SK-N-SH (cell line): ENCODE measurements around the gene KIAA0232. TPM values are rescaled to one million over a fixed set of nuclear protein-coding genes. Genes with fewer than 3 reads are reported as not detected.

Source experiments
- CTCF ChIA-PET: fragments of 300-600, 350-600 bp; formaldehyde crosslinking; extraction: SDS; loops from one replicate; lab custom pipeline; 2021; lab: Yijun Ruan, JAX
- POLR2A ChIA-PET: fragments of 350-600 bp; sonication (Branson Sonifier 250); formaldehyde crosslinking; extraction: SDS; loops from one replicate; lab custom pipeline; 2020; ENCODE audit warnings: antibody characterized with exemption, inconsistent platforms; lab: Yijun Ruan, JAX
- DNase-seq: peaks from one replicate; pipeline ENCODE4 v3.0.0; 2012
- H2AFZ ChIP-seq: fragments of 200-600 bp; sonication (generic); 2 replicates; pipeline ENCODE4 v1.8.1; 2016; ENCODE audit warnings: antibody characterized with exemption, mild to moderate bottlenecking, low read depth
- H3F3A ChIP-seq: fragments of 200-600 bp; sonication (generic); replicated peaks from 2 replicates; pipeline ENCODE3; 2016; ENCODE audit warnings: antibody characterized with exemption, mild to moderate bottlenecking; ENCODE audit not compliant: insufficient read depth
- H3K27ac ChIP-seq, 2 experiments: fragments of 200-500 bp in 1 of 2; fragments of 200-600 bp in 1 of 2; sonication (Bioruptor generic) in 1 of 2; sonication (generic), shearing (Covaris generic) in 1 of 2; 2 replicates each; pipeline versions ENCODE4 v1.5.1 to v1.6.1; 2014 to 2016; ENCODE audit warnings: low read depth in 2 of 2, inconsistent platforms in 1 of 2, low read length in 1 of 2, mild to moderate bottlenecking in 1 of 2, mixed read lengths in 1 of 2
- H3K27me3 ChIP-seq: fragments of 200-600 bp; sonication (generic), shearing (Covaris generic); 2 replicates; pipeline ENCODE4 v1.6.1; 2016; ENCODE audit warnings: mixed run types; ENCODE audit not compliant: insufficient read depth
- H3K36me3 ChIP-seq, 2 experiments: fragments of 200-500 bp in 1 of 2; fragments of 200-600 bp in 1 of 2; sonication (Bioruptor generic) in 1 of 2; sonication (generic) in 1 of 2; replicated peaks in 1 of 2; 2 replicates each; pipeline versions ENCODE3 to v1.5.1; 2014 to 2016; ENCODE audit warnings: low read length in 1 of 2, mild to moderate bottlenecking in 1 of 2; ENCODE audit not compliant: insufficient read depth in 2 of 2, control insufficient read depth in 1 of 2
- H3K4me1 ChIP-seq, 2 experiments: fragments of 200-500 bp in 1 of 2; fragments of 200-600 bp in 1 of 2; sonication (Bioruptor generic) in 1 of 2; sonication (generic), shearing (Covaris generic) in 1 of 2; 2 replicates each; pipeline versions ENCODE4 v1.5.1 to v1.6.1; 2014 to 2016; ENCODE audit warnings: low read depth in 1 of 2, low read length in 1 of 2, mixed run types in 1 of 2; ENCODE audit not compliant: insufficient read depth in 2 of 2, control insufficient read depth in 1 of 2
- H3K4me2 ChIP-seq: fragments of 200-600 bp; sonication (generic), shearing (Covaris generic); 2 replicates; pipeline ENCODE4 v1.6.1; 2017; ENCODE audit warnings: mixed run types
- H3K4me3 ChIP-seq, 2 experiments: fragments of 200-500 bp in 1 of 2; fragments of 200-600 bp in 1 of 2; sonication (Bioruptor generic) in 1 of 2; sonication (generic), shearing (Covaris generic) in 1 of 2; 2 replicates each; pipeline versions ENCODE4 v1.5.1 to v1.8.1; 2014 to 2016; ENCODE audit warnings: low read depth in 2 of 2, inconsistent platforms in 1 of 2, low read length in 1 of 2, mild to moderate bottlenecking in 1 of 2, mixed read lengths in 1 of 2, moderate library complexity in 1 of 2
- H3K79me2 ChIP-seq: fragments of 200-600 bp; sonication (generic); 2 replicates; pipeline ENCODE4 v1.8.1; 2017; ENCODE audit warnings: mild to moderate bottlenecking; ENCODE audit not compliant: insufficient read depth
- H3K9ac ChIP-seq: fragments of 200-600 bp; sonication (generic); 2 replicates; pipeline ENCODE4 v1.6.1; 2017; ENCODE audit warnings: mixed run types
- H3K9me2 ChIP-seq: fragments of 200-600 bp; sonication (generic); 2 replicates; pipeline ENCODE4 v1.6.1; 2017; ENCODE audit warnings: mixed run types
- H3K9me3 ChIP-seq: fragments of 200-600 bp; sonication (generic); 2 replicates; pipeline ENCODE4 v1.6.1; 2017; ENCODE audit warnings: mixed run types, mild to moderate bottlenecking, moderate library complexity
- H4K20me1 ChIP-seq: fragments of 200-600 bp; sonication (generic); 2 replicates; pipeline ENCODE4 v1.6.1; 2017; ENCODE audit warnings: mild to moderate bottlenecking, mixed run types; ENCODE audit not compliant: insufficient read depth
- CHD2 ChIP-seq: fragments of 150-350 bp; IDR thresholded peaks from 2 replicates; pipeline ENCODE4 v1.6.1; 2018; ENCODE audit warnings: low read length; ENCODE audit not compliant: partially characterized antibody
- EP300 ChIP-seq, 2 experiments: IDR thresholded peaks; 2 replicates each; pipeline versions ENCODE4 v1.4.0 to v1.6.1; 2012; ENCODE audit warnings: borderline replicate concordance in 1 of 2, low read depth in 1 of 2, low read length in 1 of 2
- EZH2phosphoT487 ChIP-seq: fragments of 200-600 bp; sonication (generic); IDR thresholded peaks from 2 replicates; pipeline ENCODE4 v1.6.1; 2017; ENCODE audit warnings: low read depth, mixed run types, mild to moderate bottlenecking, antibody characterized with exemption, moderate library complexity, borderline replicate concordance
- FOSL2 ChIP-seq: IDR thresholded peaks from 2 replicates; pipeline ENCODE4 v1.4.0; 2012; ENCODE audit warnings: low read depth, mild to moderate bottlenecking, moderate library complexity, borderline replicate concordance
- FOXM1 ChIP-seq: IDR thresholded peaks from 2 replicates; pipeline ENCODE4 v1.4.0; 2012; ENCODE audit warnings: low read depth, mild to moderate bottlenecking
- GATA2 ChIP-seq: sonication (generic); formaldehyde crosslinking; IDR thresholded peaks from 2 replicates; pipeline ENCODE4 v1.5.0; 2020; ENCODE audit warnings: mild to moderate bottlenecking, missing genetic modification reagents
- MEF2A ChIP-seq: IDR thresholded peaks from 2 replicates; pipeline ENCODE4 v1.4.0; 2012; ENCODE audit warnings: low read depth, borderline replicate concordance
- RAD21 ChIP-seq: IDR thresholded peaks from 2 replicates; pipeline ENCODE4 v1.6.1; 2012; ENCODE audit warnings: mild to moderate bottlenecking, low read length
- RCOR1 ChIP-seq: fragments of 150-350 bp; IDR thresholded peaks from 2 replicates; pipeline ENCODE4 v1.6.1; 2017; ENCODE audit warnings: antibody characterized with exemption, low read length
- RXRA ChIP-seq: IDR thresholded peaks from 2 replicates; pipeline ENCODE4 v1.4.0; 2012; ENCODE audit warnings: low read depth, mild to moderate bottlenecking, borderline replicate concordance
- SIN3A ChIP-seq: IDR thresholded peaks from 2 replicates; pipeline ENCODE4 v1.6.1; 2012; ENCODE audit warnings: low read depth, mild to moderate bottlenecking, low read length, moderate library complexity, borderline replicate concordance
- TCF12 ChIP-seq: IDR thresholded peaks from 2 replicates; pipeline ENCODE4 v1.4.0; 2012
- YY1 ChIP-seq: IDR thresholded peaks from 2 replicates; pipeline ENCODE4 v1.4.0; 2012; ENCODE audit warnings: low read depth, mild to moderate bottlenecking
- WGBS: methylation state at CpG from one replicate; pipeline ENCODE4 v1.1.6; 2017; ENCODE audit warnings: low lambda C conversion rate; 5-methylcytosine and 5-hydroxymethylcytosine counted together
- polyA plus RNA-seq, 3 experiments: library from polyadenylated mRNA; depleted of rRNA; stranded (reverse); fragments of >200 nt; gene quantifications; 2 replicates each; pipeline ENCODE4 v1.2.3, GENCODE V29; 2012
- TF ChIP-seq, protein P1 (sequence below): IDR thresholded peaks from 2 replicates; pipeline ENCODE4 v1.4.0; 2012; ENCODE audit warnings: low read depth, borderline replicate concordance
- TF ChIP-seq, protein P2 (sequence below): fragments of 150-350 bp; IDR thresholded peaks from 2 replicates; pipeline ENCODE4 v1.6.1; 2016; ENCODE audit warnings: mild to moderate bottlenecking, low read depth, low read length
- TF ChIP-seq, protein P3 (sequence below): IDR thresholded peaks from 2 replicates; pipeline ENCODE4 v1.4.0; 2012; ENCODE audit warnings: low read depth, borderline replicate concordance

KIAA0232 gene
- polyA plus RNA-seq, 1 of the 3 experiments (the other 2 are of a cell fraction): 5.7 TPM

DNA sequence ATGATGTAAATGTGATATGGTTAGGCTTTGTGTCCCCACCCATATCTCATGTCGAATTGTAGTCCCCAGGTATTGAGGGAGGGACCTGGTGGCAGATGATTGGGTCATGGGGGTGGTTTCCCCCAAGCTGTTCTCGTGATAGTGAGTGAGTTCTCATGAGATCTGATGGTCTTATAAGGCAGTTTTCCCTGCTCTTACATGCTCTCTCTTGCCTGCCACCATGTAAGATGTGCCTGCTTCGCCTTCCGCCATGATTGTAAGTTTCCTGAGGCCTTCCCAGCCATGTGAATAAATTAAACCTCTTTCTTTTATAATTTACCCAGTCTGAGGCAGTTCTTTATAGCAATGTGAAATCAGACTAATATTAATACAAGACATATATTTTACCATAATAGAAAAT, 42.6 kb upstream of the KIAA0232 start:
- no peaks in the 10 kb centered on the region for H3K27me3 ChIP-seq
- no peak overlapping the region for H3K9ac ChIP-seq
- TF ChIP-seq CHD2: no peak
- no peak for TF ChIP-seq GATA2 (CRISPR knock-in tag)
- TF ChIP-seq SIN3A: no peak
- TF ChIP-seq EZH2phosphoT487: no peak
- TF ChIP-seq, protein P1, sequence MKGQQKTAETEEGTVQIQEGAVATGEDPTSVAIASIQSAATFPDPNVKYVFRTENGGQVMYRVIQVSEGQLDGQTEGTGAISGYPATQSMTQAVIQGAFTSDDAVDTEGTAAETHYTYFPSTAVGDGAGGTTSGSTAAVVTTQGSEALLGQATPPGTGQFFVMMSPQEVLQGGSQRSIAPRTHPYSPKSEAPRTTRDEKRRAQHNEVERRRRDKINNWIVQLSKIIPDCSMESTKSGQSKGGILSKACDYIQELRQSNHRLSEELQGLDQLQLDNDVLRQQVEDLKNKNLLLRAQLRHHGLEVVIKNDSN: no peak
- TF ChIP-seq, protein P2, sequence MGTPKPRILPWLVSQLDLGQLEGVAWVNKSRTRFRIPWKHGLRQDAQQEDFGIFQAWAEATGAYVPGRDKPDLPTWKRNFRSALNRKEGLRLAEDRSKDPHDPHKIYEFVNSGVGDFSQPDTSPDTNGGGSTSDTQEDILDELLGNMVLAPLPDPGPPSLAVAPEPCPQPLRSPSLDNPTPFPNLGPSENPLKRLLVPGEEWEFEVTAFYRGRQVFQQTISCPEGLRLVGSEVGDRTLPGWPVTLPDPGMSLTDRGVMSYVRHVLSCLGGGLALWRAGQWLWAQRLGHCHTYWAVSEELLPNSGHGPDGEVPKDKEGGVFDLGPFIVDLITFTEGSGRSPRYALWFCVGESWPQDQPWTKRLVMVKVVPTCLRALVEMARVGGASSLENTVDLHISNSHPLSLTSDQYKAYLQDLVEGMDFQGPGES: no peak
- WGBS: 44% methylated on average over 4 of the region's 4 CpGs
- H3F3A ChIP-seq: no peaks in the 10 kb centered on the region
- H4K20me1 ChIP-seq: no peaks in the 10 kb centered on the region
- POLR2A ChIA-PET: no interaction called here
- H2AFZ ChIP-seq: no peak overlapping the region
- no peak overlapping the region for H3K4me3 ChIP-seq
- no peaks in the 10 kb centered on the region for H3K79me2 ChIP-seq
- CTCF ChIA-PET: no interaction called here
- no peaks in the 10 kb centered on the region for H3K9me2 ChIP-seq
- DNase-seq: no peak
- H3K36me3 ChIP-seq: no peaks in the 10 kb centered on the region
- no peaks in the 10 kb centered on the region for H3K9me3 ChIP-seq
- H3K4me2 ChIP-seq: no peak overlapping the region
- H3K4me1 ChIP-seq: no peaks in the 10 kb centered on the region
- no peak overlapping the region for H3K27ac ChIP-seq

DNA sequence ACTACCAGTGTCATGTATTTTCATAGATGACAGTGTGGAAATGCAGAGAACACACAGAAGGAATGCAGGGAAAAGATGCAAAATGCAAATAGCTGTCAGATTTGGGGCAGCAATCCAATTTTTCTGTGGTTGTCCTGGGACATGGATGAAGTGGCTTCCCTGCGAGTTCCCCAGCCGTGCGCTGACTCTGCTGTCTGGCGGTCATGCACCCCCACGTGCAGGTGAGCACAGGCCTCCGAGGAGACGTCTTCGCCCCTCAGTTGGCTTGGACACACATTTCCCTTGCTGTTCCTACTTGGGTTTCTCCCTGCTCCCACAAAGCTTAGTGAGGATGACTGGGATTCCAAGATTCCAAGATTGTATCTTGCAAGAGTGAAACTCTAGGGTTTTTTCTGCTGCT, 42.2 kb upstream of the KIAA0232 start:
- WGBS: 86% methylated on average over 7 of the region's 8 CpGs
- CTCF ChIA-PET: interaction anchor here (0.9 kb wide), 1 partner anchor 133 kb away, joined by 3 read pairs; no protein-coding TSS in a partner anchor

More for the DNA sequence above, 42.2 kb upstream of the KIAA0232 start:
- no peaks in the 10 kb centered on the region for H3K27me3 ChIP-seq
- POLR2A ChIA-PET: no interaction called here
- H3K4me3 ChIP-seq: no peak overlapping the region
- H3K4me1 ChIP-seq: no peaks in the 10 kb centered on the region
- no peak overlapping the region for H3K4me2 ChIP-seq
- H3K27ac ChIP-seq: no peak overlapping the region
- H2AFZ ChIP-seq: no peak overlapping the region
- H3K36me3 ChIP-seq: no peaks in the 10 kb centered on the region
- no peaks in the 10 kb centered on the region for H3F3A ChIP-seq
- no peaks in the 10 kb centered on the region for H4K20me1 ChIP-seq
- no peaks in the 10 kb centered on the region for H3K9me3 ChIP-seq
- H3K9me2 ChIP-seq: no peaks in the 10 kb centered on the region
- TF ChIP-seq, protein P3, sequence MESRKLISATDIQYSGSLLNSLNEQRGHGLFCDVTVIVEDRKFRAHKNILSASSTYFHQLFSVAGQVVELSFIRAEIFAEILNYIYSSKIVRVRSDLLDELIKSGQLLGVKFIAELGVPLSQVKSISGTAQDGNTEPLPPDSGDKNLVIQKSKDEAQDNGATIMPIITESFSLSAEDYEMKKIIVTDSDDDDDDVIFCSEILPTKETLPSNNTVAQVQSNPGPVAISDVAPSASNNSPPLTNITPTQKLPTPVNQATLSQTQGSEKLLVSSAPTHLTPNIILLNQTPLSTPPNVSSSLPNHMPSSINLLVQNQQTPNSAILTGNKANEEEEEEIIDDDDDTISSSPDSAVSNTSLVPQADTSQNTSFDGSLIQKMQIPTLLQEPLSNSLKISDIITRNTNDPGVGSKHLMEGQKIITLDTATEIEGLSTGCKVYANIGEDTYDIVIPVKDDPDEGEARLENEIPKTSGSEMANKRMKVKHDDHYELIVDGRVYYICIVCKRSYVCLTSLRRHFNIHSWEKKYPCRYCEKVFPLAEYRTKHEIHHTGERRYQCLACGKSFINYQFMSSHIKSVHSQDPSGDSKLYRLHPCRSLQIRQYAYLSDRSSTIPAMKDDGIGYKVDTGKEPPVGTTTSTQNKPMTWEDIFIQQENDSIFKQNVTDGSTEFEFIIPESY: no peak
- TF ChIP-seq FOXM1: no peak
- no peak for TF ChIP-seq RAD21
- TF ChIP-seq RXRA: no peak
- TF ChIP-seq RCOR1: no peak
- TF ChIP-seq FOSL2: no peak
- no peak for TF ChIP-seq MEF2A
- no peak for TF ChIP-seq YY1
- TF ChIP-seq EZH2phosphoT487: no peak
- TF ChIP-seq EP300 (IDR thresholded peaks at IDR 0.05; ENCODE audit: borderline replicate concordance in 1 of 2, low read depth in 1 of 2, low read length in 1 of 2): no peak
- TF ChIP-seq TCF12: no peak
- no peak overlapping the region for H3K9ac ChIP-seq
- no peaks in the 10 kb centered on the region for H3K79me2 ChIP-seq
- peak; percentile 2 for DNase-seq
